Spleen (tissue), 7 donors: ENCODE results near the gene YIPF1.

Experiments used
- CTCF ChIP-seq, 11 experiments: fragments of 200-600 bp in 7 of 11; fragments of 450-650 bp in 4 of 11; sonication (generic) in 4 of 11; IDR thresholded peaks in 8 of 11; conservative IDR thresholded peaks in 3 of 11; 1 replicate in 7 of 11; 2 replicates in 4 of 11; pipeline versions ENCODE4 v1.4.0 to v1.8.0; 2016 to 2021; ENCODE audit warnings: antibody characterized with exemption in 11 of 11, inconsistent platforms in 4 of 11, mild to moderate bottlenecking in 1 of 11
- POLR2AphosphoS5 ChIP-seq, 3 donors: sonication (generic); formaldehyde crosslinking; IDR thresholded peaks; one replicate each; pipeline ENCODE4 v1.5.1; 2017; ENCODE audit warnings: antibody characterized with exemption in 3 of 3
- donor health status: DM: no; HTN: no; CAD: no; lungs with moderate emphysema.
- donor health status: DM: no; HTN: no; CAD: no.
- donor health status: DM: no; HTN: no; CAD: no.

- peak in 3 of 11 experiments; percentile 10 to 45 (median 25) for TF ChIP-seq CTCF (IDR thresholded peaks at IDR 0.05 in 8 of 11, conservative IDR thresholded peaks at IDR 0.05 in 3 of 11)
- TF ChIP-seq POLR2AphosphoS5 (IDR thresholded peaks at IDR 0.05) = peak; percentile 83 to 94 (median 87)
Observed at GRCh38 chr1:53889304-53890298, at the start of gene YIPF1.
